Small intestine (tissue), 7 donors: Measurements from ENCODE around the gene FAM210A. TPM values are rescaled to one million over a fixed set of nuclear protein-coding genes. Genes with fewer than 3 reads are reported as not detected.

ENCODE experiments used
- DNase-seq, 2 donors: peaks; one replicate each; pipeline versions ENCODE4 v3.0.0 to v3.0.0-alpha.2; 2013
- FAIRE-seq: peaks from 2 replicates; lab custom pipeline; 2012; peaks lifted over from hg19 to GRCh38; lab: Jason Lieb, UNC
- H3K27ac ChIP-seq, 3 donors: one replicate each; pipeline ENCODE4 v1.5.1; 2013; ENCODE audit warnings: low read length in 2 of 3, mild to moderate bottlenecking in 2 of 3, control low read depth in 1 of 3, inconsistent platforms in 1 of 3, low read depth in 1 of 3, moderate library complexity in 1 of 3
- H3K27me3 ChIP-seq, 3 donors: one replicate each; pipeline ENCODE4 v1.6.1; 2013; ENCODE audit warnings: low read length in 3 of 3, inconsistent platforms in 1 of 3; ENCODE audit not compliant: control insufficient read depth in 3 of 3, insufficient read depth in 3 of 3
- H3K36me3 ChIP-seq, 3 donors: one replicate each; pipeline ENCODE4 v1.6.1; 2013; ENCODE audit warnings: low read length in 3 of 3, inconsistent platforms in 1 of 3, low read depth in 1 of 3, mild to moderate bottlenecking in 1 of 3, moderate library complexity in 1 of 3; ENCODE audit not compliant: control insufficient read depth in 3 of 3, insufficient read depth in 2 of 3
- H3K4me1 ChIP-seq, 3 donors: one replicate each; pipeline ENCODE4 v1.6.1; 2013; ENCODE audit warnings: low read length in 2 of 3, inconsistent platforms in 1 of 3, low read depth in 1 of 3, mild to moderate bottlenecking in 1 of 3, moderate library complexity in 1 of 3; ENCODE audit not compliant: control insufficient read depth in 3 of 3, insufficient read depth in 2 of 3
- H3K4me3 ChIP-seq, 3 donors: one replicate each; pipeline ENCODE4 v1.5.1; 2013; ENCODE audit warnings: low read length in 3 of 3, control low read depth in 1 of 3, inconsistent platforms in 1 of 3, low read depth in 1 of 3, mild to moderate bottlenecking in 1 of 3, moderate library complexity in 1 of 3
- H3K9me3 ChIP-seq, 2 donors: one replicate each; pipeline ENCODE4 v1.6.1; 2013; ENCODE audit warnings: low read depth in 1 of 2, low read length in 1 of 2; ENCODE audit not compliant: control insufficient read depth in 2 of 2, insufficient read depth in 1 of 2
- WGBS, 3 donors: extraction: QIAGEN DNeasy Blood & Tissue Kit; methylation state at CpG; one replicate each; pipeline ENCODE4 v1.1.7; 2013; 5-methylcytosine and 5-hydroxymethylcytosine counted together
- polyA plus RNA-seq, 4 donors: library from polyadenylated mRNA; stranded (reverse) in 3 of 4; unstranded in 1 of 4; fragments of 200-250 nt in 3 of 4; fragments of 120-200 nt in 1 of 4; gene quantifications; one replicate each; pipeline versions ENCODE4 v1.2.1 to v1.2.3, GENCODE V29; 2013
- donor health status: healthy with polysubstance abuse.
- donor health status: control.
- donor health status: control.
- donor health status: Bipolar disorder and iron deficiency.
- donor health status: healthy.

FAM210A gene
- polyA plus RNA-seq, 4 donors = 4.3 to 18.1 (median 7.5) TPM

DNA sequence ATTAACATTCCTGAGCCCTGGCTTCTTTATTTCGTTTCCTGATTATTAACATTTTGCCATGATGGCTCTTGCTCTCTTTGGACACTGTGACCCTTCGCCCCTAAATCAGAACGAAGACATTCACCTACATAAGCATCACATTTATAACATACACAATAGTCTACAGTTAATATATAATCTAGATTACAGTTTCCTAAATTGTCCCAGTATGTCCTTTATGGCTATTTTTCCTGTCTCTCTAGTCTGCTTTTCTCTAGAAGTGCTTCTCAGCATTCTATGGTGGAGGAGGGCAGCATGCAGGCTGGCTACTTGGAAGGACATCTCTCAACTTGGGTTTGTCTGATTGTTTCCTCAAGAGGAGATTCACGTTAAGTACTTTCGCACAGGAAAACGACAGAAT is 49.9 kb downstream of the FAM210A start:
- Histone ChIP-seq H3K4me3 (no peak overlapping the region), H3K27me3 (no peaks in the 10 kb centered on the region), H3K4me1 (no peaks in the 10 kb centered on the region), H3K9me3 (peaks cover 0 to 8% of the 10 kb centered on the region in 2 donors), H3K36me3 (no peaks in the 10 kb centered on the region), H3K27ac (no peak overlapping the region)
- 89 to 95% (median 92%) methylated on average over 6 of the region's 6 CpGs for WGBS, 3 donors
- FAIRE-seq = no peak
- no peak for DNase-seq

DNA sequence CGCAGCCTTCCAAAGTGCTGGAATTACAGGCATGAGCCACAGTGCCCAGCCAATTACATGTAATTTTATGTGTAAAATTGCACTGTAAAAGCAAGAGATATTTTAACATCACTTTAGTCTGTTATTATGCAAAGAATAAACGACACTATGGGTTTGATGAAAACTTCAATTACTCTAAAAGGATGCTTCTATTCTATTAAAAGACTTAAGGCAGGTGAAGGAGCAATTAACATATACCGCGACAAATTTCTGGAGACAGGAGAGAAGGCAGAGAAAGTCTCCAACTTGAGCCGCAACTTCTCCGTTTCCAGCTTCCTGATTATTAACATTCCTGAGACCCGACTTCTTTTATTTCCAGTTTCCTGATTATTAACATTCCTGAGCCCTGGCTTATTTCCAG is 53.7 kb downstream of the FAM210A start:
- WGBS, 3 donors = 78 to 89% (median 86%) methylated on average over 7 of the region's 7 CpGs
- Histone ChIP-seq H3K9me3 (peaks cover 0 to 8% of the 10 kb centered on the region in 2 donors), H3K27ac (no peak overlapping the region), H3K4me3 (no peak overlapping the region), H3K36me3 (peaks cover 0 to 2% (median 0%) of the 10 kb centered on the region in 3 donors), H3K27me3 (no peaks in the 10 kb centered on the region), H3K4me1 (peaks cover 0 to 3% (median 0%) of the 10 kb centered on the region in 3 donors)
- no peak for DNase-seq
- no peak for FAIRE-seq

DNA sequence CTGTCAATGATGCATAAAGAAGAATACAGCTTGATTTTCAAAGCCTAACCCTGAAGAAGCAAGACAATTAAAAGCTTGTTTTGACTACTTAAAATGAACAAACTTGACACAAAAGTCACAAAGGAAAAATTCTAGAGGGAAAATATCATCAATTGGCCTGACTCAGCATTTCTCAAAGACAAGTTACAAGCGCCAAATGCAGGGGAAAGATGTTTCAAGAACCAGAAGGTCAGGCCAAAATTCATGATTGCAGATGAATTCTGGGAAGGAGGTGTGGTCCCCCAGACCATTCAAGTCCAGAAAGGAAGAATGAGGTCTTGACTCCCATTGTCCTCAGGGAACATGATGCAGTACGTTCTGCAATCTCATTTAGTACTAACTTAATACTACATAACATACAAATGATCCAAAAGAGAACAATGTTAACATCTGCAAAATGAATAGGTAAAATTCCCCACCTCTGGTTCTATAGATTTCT is 64.5 kb downstream of the FAM210A start:
- H3K27me3 ChIP-seq = no peaks in the 10 kb centered on the region

DNA sequence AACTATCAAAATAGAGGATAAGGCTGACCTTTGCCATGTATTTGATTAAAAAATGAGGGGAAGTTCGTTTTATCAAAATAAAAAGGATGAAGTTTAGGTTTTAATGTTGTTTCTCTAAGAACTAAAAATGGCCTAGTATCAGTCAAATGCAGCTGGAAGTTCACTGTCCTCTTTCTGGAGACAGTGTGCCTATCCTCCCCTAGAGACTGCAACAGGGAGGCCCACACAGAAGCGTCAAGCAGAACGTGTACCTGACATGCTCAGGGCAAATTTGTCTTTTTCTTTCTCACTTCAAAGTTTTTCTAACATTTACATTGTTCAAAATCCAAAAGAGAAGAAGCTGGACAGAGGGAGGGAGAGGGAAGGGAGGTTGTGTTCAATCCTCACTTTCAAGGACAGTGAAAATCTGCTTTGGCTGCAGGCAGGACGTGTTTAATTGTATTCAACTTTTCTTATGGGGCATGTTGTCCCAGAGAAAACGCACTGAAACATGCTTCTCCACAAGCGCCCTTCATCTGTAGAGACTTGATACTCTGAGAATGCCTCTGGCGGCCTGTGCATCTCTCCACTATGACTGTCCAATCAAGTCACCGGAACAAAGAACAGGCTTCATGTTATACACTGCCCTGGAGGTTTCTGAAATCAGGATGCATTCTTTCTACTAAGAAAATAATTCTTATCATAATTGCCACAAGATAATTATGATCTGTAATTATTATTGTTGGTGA is 65.1 kb downstream of the FAM210A start:
- Histone ChIP-seq H3K36me3 (peaks cover 0 to 6% (median 0%) of the 10 kb centered on the region in 3 donors), H3K9me3 (no peaks in the 10 kb centered on the region), H3K4me1 (no peaks in the 10 kb centered on the region), H3K27me3 (no peaks in the 10 kb centered on the region), H3K27ac (no peak overlapping the region), H3K4me3 (no peak overlapping the region)
- DNase-seq (no peak), FAIRE-seq (no peak)
- WGBS, 3 donors = 84 to 86% (median 86%) methylated on average over 8 of the region's 8 CpGs

More for the DNA sequence above, 64.5 kb downstream of the FAM210A start:
- H3K36me3 ChIP-seq = peaks cover 0 to 6% (median 0%) of the 10 kb centered on the region in 3 donors
- DNase-seq (no peak), FAIRE-seq (no peak)
- WGBS, 3 donors = 84 to 93% (median 90%) methylated on average over 2 of the region's 2 CpGs
- H3K27ac ChIP-seq = no peak overlapping the region
- H3K9me3 ChIP-seq = no peaks in the 10 kb centered on the region
- H3K4me3 ChIP-seq = no peak overlapping the region
- H3K4me1 ChIP-seq = no peaks in the 10 kb centered on the region

DNA sequence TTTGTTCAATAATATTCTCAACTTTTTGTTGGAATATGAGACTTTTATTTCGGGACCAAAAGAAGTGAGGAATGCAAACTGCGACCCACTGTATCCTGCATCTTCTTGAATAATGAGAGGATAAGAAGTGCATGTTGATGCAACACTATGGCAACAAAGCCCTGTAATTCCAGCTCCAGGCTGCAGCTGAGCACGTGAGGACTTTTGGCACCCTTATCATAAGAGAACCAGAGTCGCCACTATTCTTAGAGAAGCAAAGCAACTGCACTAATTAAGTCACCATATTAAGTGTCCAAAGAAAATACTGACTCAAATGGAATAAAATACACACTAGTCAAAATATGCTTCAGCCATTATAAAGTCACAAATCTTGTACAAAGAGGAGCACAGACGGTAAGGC is 65.8 kb downstream of the FAM210A start:
- H3K36me3 ChIP-seq = peaks cover 0 to 6% (median 0%) of the 10 kb centered on the region in 3 donors
- DNase-seq (no peak), FAIRE-seq (no peak)
- H3K4me3 ChIP-seq = no peak overlapping the region
- no peaks in the 10 kb centered on the region for H3K27me3 ChIP-seq
- H3K9me3 ChIP-seq = no peaks in the 10 kb centered on the region
- no peak overlapping the region for H3K27ac ChIP-seq
- 72 to 80% (median 72%) methylated on average over 5 of the region's 5 CpGs for WGBS, 3 donors
- H3K4me1 ChIP-seq = no peaks in the 10 kb centered on the region

DNA sequence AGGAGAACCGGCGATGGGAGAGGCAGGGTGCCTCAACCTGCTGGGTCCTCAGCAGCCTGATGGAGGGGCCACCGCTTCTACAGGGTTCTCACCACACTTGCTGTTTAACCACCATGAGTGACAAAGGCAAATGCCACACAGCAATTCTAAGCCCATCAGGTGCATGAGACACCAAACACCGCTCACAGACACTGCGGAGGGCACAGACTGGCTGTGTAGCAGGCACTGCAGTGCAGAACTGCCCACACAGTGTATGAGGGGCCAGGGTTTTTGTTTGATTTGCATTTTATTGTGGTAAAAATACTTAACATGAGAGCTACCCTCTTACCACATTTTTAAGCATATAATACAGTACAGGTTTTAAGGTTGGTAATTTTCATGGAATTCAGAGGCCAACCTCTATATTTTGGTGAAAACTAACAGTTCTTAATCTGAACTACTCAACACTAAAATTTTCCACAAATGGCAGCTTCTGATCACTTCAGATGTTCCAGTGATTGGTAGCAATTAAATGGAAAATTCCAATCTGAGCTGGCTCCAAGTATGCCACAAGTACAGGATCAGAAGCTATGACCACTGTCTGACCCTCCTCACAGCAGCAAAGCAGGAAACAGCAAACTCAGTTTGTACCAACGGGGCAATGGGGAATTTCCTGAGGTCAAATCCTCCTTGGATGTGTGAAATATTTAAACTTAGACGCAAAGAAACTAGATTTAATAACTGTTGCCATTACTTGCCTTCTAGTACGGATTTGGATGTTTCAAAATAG is 67.7 kb downstream of the FAM210A start:
- Histone ChIP-seq H3K4me3 (no peak overlapping the region), H3K36me3 (peaks cover 0 to 2% (median 0%) of the 10 kb centered on the region in 3 donors), H3K27me3 (peaks cover 0 to 3% (median 0%) of the 10 kb centered on the region in 3 donors), H3K4me1 (no peaks in the 10 kb centered on the region), H3K27ac (no peak overlapping the region), H3K9me3 (no peaks in the 10 kb centered on the region)
- FAIRE-seq = no peak
- WGBS, 3 donors = 83 to 89% (median 84%) methylated on average over 8 of the region's 8 CpGs
- DNase-seq = no peak

DNA sequence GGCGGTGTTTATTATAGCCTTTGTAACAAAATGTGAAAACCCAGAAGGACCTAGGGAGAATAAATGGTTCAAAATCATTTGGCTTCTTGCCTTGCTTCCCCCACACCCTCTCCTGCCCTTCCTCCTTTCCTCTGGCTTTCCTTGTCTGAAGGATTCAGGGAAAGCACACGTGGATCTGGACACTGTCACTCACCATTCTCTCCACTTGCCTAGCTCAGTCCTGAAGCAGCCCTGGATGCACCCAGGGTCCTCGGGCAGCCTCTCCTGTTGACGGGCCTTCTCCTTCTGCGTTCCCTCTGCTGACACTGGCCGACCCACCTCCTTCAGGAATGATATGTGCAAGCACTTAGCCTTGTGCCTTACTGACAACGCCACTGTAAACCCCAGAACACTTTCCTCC is 68.4 kb downstream of the FAM210A start:
- Histone ChIP-seq H3K4me3 (no peak overlapping the region), H3K4me1 (no peaks in the 10 kb centered on the region), H3K27ac (no peak overlapping the region), H3K27me3 (peaks cover 0 to 3% (median 0%) of the 10 kb centered on the region in 3 donors), H3K9me3 (no peaks in the 10 kb centered on the region), H3K36me3 (no peaks in the 10 kb centered on the region)
- FAIRE-seq (no peak), DNase-seq (no peak)
- WGBS, 3 donors = 59 to 70% (median 65%) methylated on average over 7 of the region's 7 CpGs

DNA sequence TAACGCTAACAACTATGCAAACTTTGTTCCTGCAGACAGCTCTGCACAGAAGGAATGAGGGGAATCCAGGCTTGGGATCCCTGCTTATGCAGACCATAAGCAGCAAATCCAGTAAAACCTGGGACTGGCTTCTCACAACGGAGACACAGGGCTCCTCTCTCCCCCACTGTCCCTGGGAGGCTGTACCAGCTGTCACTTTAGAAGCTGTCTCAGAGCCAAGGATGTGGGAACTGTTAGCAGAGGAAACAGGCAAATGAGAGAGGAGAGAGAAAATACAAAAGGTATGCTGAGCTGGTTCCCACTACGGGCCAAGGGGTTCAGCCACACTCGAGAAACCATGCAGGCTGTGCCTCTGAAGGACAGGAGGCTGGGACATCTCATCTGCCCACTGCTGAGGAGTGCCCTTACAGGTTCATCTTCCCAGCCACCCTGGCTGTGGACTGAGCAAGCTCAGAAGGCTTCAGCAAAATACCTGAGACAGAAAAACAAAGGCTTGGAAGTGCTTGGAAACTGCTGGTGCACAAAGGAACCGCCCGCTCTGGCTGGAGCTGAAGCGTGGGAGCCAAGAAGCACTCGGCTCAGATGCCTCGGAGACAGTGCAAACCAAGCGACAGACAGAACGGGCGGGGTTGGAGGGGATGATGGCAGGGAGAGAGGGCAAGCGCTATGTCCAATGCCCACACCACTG is 72.5 kb downstream of the FAM210A start:
- H3K4me1 ChIP-seq = no peaks in the 10 kb centered on the region
- H3K4me3 ChIP-seq = no peak overlapping the region
- H3K36me3 ChIP-seq = no peaks in the 10 kb centered on the region
- H3K27ac ChIP-seq = no peak overlapping the region
- H3K27me3 ChIP-seq = peaks cover 0 to 3% (median 0%) of the 10 kb centered on the region in 3 donors
- 67 to 73% (median 73%) methylated on average over 13 of the region's 13 CpGs for WGBS, 3 donors
- DNase-seq = no peak
- FAIRE-seq = no peak
- H3K9me3 ChIP-seq = no peaks in the 10 kb centered on the region
